HG03457 (cell line): ENCODE results near the gene PAQR4.
"Not testable (repeated sequence)": the region's sequence is repeated elsewhere in the genome, so short reads cannot be mapped to it uniquely, and the experiment has no call there.

ENCODE experiments used
- ATAC-seq: cut with Tn5 transposase; IDR thresholded peaks from one replicate; pipeline ENCODE4 v1.9.1; 2021; ENCODE audit warnings: moderate number of reproducible peaks; ENCODE audit not compliant: unreplicated experiment

Gene PAQR4

GRCh38 chr16:2942045-2942444, 27.1 kb upstream of the PAQR4 start:
- no peak for ATAC-seq

- not testable (repeated sequence) for ATAC-seq
Observed at GRCh38 chr16:2943716-2944115, 25.4 kb upstream of the PAQR4 start.

GRCh38 chr16:2946649-2947048, 22.5 kb upstream of the PAQR4 start:
- ATAC-seq, result no peak

- ATAC-seq, result no peak
Observed at GRCh38 chr16:2948807-2949704, 20.1 kb upstream of the PAQR4 start.

GRCh38 chr16:2949705-2950352, 19.3 kb upstream of the PAQR4 start:
- no peak for ATAC-seq

- no peak for ATAC-seq
Observed at GRCh38 chr16:2950353-2950724, 18.8 kb upstream of the PAQR4 start.

- no peak for ATAC-seq
Observed at GRCh38 chr16:2950773-2951172, 18.4 kb upstream of the PAQR4 start.

GRCh38 chr16:2952679-2953078, 16.5 kb upstream of the PAQR4 start:
- ATAC-seq, result no peak

GRCh38 chr16:2953706-2954627, 15.2 kb upstream of the PAQR4 start:
- ATAC-seq, result no peak

GRCh38 chr16:2954656-2955381, 14.3 kb upstream of the PAQR4 start:
- no peak for ATAC-seq

- no peak for ATAC-seq
Observed at GRCh38 chr16:2955438-2955778, 13.7 kb upstream of the PAQR4 start.

- ATAC-seq, result no peak
Observed at GRCh38 chr16:2955779-2956578, 13.2 kb upstream of the PAQR4 start.

GRCh38 chr16:2956579-2956956, 12.6 kb upstream of the PAQR4 start:
- ATAC-seq, result no peak

GRCh38 chr16:2959206-2959605, 9.9 kb upstream of the PAQR4 start:
- no peak for ATAC-seq

GRCh38 chr16:2960183-2961010, 8.8 kb upstream of the PAQR4 start:
- no peak for ATAC-seq

- ATAC-seq, result no peak
Observed at GRCh38 chr16:2962334-2963073, 6.6 kb upstream of the PAQR4 start.

GRCh38 chr16:2963074-2963722, 6.0 kb upstream of the PAQR4 start:
- no peak for ATAC-seq
